Astrocyte of the hippocampus (primary cell): ENCODE results near the gene ADAM23.
A peak's percentile ranks its signal among the peaks of the same experiment; 100 is the strongest.

Experiments
- DNase-seq: peaks from one replicate; pipeline ENCODE4 v3.0.0; 2011; ENCODE audit warnings: low read depth, low spot score

ADAM23 gene

DNA sequence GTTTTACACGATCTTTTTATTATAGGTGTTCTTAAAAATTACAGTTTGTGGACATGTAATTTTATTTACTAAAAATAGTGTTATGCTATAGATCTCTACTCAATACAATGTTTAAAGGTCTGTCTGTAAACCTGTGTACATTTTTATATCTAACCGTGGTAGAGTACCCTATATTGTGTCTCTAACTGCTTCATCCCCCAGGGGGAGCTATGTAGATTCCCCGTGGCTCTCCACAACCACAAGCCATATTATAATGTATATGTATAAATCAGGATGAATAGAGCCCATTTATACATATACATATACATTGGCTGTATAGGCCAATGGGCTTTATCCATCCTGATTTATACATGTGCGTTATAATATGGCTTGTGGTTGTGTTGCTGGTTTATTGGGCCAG lies 59.4 kb downstream of the ADAM23 start:
- no peak for DNase-seq

DNA sequence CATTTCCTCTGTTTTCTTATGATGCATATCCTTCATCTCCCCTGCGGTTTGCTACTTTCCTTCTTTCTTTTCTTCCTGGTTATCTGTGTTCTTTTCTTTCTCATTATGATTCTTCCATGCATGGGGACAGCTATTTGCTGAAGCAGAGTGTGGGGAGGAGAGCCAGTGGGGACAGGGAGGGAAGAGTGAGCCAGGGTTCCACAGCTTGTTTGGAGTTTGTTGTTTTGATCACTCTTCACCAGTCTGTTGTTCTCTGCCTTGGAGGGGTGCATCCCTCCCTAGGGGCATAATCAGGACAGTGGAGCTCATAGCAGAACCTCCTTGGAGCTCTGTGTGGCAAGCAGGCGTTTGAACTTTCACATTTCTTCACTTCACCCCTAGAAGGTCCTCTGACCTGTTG lies 68.0 kb downstream of the ADAM23 start:
- DNase-seq: no peak

DNA sequence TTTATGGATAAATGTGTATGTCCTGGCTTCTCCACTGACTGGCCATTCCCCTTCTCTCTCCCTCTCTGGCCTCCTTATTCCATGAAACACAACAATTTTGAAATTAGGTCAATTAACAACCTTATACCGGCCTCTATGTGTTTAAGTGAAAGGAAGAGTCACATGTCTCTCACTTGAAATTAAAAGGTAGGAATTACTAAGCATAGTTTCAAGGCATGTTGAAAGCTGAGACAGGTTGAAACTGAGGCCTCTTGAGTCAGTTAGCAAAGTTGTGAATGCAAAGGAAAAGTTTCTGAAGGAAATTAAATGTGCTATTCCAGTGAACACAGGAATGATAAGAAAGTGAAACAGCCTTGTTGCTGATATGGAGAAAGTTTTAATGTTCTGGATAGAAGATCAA lies 69.7 kb downstream of the ADAM23 start:
- no peak for DNase-seq

DNA sequence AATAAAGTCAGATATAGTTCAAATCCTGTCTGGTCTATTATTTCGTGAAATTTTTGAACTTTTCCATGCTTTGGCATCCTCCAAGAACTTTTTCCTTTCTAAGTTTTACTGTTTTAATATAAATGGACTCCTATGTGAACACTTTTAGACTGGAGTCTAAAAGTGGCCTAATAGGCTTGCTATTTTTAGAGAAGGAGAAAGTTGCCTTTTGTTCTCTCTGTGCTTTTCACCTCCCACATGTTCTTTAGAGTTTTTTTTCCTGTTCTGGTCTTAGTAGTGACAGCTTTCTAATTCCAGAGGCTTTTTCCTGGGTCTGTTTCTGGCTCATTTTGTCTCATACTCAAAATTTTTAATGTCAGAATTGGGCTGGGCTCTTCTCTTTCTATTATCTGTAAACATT lies 72.2 kb downstream of the ADAM23 start:
- no peak for DNase-seq

DNA sequence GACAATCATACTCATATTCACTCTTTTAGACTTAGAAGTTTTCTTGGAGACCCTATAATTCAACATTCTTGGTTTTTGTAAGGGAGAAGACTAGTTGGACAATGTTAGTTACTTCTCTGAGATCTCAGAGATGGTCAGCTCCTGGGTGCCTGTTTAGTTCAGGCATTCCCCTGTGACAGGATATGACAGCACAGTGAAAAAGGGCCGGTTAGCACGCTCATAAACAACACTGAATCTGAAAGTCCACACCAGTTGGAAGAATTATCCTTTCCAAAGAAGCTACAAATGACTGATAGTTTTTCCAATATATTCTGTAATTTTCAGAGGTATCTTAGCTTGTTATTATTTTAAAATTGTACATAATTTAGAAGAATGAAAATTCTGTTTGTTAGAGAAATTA lies 75.7 kb downstream of the ADAM23 start:
- no peak for DNase-seq

DNA sequence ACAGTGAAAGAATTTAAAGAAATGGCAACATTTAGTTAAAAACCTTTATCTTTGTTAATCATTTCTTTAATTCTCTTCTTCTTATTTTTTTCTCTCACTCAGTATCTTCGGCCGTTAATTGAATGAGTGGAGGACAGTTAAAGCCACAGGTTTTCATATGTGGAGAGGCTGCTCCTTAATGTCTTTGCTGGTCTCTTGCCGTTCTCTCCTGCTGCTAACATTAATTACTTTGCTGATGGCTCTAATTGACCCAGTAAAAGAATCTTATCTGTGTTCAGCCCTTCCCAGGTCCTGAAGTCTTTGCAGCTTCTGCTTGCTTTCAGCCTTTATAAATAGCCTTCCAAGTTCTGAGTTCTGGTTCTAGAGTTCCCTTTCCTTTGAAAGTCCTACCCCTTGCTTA lies 77.1 kb downstream of the ADAM23 start:
- DNase-seq: no peak

DNA sequence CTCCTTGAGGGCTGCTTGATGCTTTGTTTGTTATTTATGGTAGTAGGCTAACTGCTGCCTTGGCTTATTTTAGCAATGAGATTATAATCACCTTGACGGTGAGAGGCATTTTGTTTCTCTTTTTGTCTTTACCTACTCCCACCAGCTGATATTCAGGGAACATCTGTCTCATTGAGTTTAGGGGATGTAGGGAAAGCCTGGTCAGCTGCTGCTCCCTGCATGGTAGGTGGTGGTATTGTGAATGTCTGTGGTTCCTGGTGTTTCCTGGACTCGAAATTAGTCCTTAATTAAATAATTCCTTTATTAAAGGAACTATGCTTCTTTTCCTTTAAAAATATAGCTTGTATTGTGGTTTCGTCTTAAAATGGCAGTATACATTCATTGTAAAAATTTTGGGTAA lies 77.8 kb downstream of the ADAM23 start:
- DNase-seq: no peak

DNA sequence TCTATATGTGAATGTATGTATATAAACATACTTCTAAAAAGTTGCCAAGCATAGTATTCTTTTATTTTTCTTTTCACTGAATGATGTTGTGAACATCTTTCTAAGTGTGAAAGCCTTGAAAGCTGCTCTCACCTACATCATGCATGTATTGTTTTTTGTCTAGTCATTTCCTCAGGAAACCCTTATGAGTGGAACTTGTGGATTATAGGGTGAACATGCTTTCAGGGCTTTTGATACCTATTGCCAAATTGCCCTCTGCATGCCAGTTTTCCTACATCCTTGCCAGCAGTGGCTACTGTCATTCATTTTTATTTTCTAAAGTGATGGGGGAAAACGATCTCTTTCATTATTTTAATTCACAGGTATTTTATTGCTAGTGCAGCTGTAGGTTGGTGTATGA lies 78.3 kb downstream of the ADAM23 start:
- DNase-seq: no peak

DNA sequence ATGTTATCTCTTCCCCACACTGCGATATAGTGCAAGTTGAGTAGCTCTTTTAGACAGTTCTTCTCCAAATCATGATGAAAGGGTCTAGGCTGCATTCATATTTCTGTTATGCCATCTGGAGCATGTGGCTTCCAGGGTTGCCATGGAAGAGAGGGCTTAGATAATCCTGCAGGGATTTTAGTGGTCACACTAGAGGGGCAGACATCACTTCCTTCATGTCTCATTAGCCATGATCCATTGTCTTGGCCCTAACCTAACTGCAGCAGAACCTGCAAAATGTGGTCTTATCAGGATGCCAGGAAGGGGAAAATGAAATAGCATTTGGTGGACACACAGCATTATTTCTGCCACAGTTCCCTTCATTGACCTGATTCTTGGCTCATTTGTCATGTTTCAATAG lies 83.1 kb downstream of the ADAM23 start:
- DNase-seq: no peak

DNA sequence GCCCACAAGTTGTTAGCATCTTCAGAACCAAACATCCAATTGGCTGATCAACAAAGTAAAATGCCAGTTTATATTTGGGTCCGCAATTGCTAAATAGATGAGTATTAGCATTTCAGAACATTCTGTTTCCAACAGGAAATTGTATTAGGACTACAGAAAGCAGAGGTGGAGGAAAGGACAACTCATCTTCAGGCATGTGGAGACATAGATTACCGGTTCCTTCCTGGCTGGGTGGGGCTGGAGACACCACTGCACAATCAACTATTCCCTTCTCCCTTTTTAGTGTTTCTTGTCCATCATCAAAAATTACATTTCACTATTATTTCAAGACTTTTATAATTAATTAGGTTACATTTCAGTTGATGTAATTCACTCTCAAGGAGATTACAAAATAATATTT lies 83.8 kb downstream of the ADAM23 start:
- no peak for DNase-seq

DNA sequence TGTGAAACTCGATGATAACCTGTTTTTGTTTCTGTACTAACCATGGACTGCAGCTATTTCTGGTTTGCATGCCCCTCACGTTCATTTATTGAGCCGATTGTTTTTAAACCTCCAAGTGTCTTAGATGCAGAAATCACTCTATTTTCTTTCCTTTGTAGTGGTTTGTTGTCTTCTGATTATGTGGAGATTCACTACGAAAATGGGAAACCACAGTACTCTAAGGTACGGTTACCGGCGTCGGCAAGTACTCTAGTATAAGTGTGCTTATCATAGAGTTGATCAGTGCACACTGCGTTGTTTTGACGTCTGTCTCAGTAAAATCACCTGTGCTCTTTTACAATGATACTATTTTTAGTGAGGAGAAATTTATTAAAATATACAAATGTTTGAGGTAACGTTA lies 87.4 kb downstream of the ADAM23 start:
- DNase-seq: no peak

DNA sequence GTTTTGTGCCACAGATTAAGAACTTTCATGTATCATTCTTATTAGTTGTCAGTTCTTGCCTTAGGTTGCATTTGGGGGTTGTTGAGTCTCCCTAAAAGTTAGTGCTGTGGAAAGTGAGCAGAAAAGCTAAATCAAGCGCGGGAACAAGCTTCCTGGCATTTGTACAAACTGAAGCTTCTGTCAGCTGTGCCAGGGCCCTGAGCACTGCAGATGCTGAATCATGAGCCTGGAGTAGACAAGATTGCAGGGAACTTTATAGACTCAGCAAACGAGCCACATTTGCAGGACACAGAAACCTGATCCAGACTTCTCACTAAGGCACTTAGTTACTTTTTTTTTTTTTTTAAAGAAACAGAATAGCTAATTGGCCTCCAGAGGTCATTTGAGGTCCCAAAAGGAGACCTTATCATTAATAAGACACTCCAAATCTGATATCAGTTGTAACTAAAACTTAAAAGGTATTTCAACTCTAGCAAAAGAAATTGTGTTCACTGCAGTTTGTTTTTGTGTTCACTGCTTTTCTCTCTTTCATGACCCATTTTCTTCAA lies 88.7 kb downstream of the ADAM23 start:
- DNase-seq: no peak

DNA sequence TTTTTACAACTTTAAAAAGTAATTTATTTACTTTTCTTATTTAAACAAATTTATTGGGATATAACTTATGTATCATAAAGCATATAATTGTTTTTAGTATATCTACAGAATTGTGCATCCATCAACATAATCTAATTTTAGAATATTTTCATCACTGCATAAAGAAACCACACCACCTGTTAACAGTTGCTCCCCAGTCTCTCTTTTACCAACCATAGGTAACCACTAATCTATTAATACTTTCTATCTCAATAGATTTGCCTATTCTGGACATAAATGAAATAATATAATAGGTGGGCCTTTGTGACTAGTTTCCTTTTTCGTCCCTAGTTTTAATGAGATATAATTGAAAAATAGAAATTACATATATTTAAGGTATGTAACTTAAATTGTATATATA lies 90.6 kb downstream of the ADAM23 start:
- DNase-seq: no peak

DNA sequence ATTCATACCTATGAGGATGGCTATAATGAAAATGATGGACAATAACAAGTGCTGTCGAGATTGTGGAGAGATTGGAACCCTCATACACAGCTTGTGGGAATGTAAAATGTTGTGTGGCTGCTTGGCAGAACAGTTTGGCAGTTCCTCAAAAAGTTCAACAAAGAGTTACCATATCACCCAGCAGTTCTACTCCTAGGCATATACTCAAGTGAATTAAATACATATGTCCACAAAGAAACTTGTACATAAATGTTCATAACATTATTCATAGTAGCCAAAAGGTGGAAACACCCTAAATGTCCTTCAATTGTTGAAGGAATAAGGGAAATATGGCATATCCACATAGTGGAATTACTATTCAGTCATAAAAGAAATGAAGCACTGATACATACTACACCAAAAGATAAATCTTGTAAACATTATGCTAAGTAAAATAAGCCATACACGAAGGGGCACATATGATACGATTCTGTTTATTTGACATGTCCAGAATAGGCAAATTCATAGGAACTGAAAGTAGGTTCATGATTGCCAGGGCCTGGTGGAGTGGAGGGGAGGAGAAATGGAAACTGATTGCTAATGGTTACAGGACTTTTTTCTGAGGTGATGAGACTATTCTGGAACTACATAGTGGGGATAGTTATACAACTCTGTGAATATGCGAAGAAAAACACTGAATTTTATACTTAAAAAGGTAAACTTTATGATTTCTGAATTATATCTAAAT lies 92.1 kb downstream of the ADAM23 start:
- no peak for DNase-seq

DNA sequence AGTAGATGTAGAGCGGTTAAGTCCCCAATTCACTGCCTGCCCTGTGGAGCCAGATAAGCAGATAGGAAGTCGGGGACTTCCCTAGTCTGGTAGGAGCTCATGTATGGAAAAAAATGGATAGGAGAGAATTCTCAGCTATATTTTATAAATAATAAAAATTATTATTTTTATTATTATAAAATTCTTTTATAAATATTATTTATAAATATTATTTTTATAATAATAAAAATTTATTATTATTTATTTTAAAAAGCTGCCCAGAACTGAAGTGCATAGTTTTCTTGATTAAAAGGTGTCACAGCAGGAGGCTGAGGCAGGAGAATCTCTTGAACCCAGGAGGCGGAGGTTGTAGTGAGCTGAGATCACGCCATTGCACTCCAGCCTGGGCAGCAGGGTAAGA lies 97.4 kb downstream of the ADAM23 start:
- DNase-seq: no peak

DNA sequence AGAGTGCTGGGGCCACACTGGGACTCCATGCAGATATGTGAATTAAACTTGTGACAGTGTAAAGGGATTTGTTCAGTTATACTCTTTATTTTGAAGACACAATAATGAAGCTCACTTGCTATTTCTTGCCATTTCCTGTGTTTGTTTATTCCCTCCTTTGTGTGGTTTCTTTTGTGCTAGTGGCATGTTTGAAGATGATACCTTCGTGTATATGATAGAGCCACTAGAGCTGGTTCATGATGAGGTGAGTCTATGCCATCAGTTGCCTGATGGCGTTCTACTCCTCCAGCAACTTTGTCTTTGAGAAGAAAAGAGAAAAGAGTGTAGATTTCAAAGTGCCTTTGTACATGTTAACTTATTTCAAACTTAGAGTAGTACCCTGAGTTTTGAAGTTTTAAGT lies 99.7 kb downstream of the ADAM23 start:
- DNase-seq: no peak

DNA sequence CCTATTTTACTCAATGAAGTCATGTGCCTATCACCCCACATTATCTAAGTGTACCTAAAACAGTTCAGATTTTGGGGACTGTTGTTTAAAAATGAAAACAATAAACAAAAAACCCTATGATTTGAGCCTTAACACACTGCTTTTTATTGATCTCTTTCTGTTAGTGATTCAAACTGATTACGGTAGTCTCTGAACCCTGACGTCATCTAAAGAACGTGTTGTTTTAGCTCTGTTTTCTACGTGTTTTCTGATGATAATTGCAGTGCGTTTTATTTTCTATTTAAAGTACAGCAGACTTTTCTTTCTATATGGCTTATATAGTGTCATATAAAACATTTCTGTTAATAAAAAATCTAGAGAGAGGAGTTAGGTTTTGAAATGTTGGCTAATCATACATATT lies 105.1 kb downstream of the ADAM23 start:
- DNase-seq: no peak

DNA sequence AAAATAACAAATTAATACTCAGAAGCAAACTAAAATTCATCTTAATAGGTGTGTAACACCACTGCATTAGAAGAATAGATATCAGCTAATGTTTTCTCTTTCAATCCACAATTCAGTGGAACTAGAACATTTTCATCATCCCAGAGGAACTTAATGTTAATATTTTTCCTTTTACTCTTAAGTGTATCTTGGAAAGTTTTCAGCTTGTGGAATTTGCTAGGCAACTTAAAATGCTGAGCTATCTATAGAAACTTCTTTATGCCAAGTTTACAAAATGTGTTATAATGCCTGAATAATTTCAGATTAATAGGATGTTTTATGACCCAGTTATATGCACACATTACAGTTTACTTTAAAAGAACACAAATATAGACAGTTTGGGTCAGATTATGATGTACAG lies 112.4 kb downstream of the ADAM23 start:
- peak; percentile 7 for DNase-seq

DNA sequence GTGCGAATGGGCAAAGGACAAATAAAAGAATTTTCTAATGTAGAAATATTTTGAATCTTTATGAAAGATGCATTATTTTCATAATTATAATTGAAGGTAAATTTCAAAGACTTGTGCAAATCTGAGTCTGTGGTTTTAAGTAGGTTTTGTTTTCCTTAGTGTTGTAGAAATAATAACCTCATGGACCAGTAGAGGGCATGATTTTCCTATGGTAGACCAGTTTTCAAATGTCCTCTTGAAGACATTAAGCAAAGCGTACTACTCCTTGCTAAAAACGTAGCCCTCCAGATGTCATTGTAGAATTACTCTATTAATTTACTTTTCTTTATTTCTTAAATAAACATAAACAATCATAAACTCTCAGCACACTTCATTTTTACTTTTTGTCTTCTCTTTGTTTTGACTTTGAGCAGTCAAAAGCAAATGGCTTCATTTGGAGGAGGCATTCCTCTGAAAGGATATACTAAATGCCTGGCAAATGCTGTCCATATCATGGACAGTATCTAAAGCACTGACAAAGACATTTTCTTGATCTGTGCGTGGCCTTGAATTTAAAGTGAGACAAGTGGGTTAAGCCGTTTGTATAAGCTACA lies 113.1 kb downstream of the ADAM23 start:
- DNase-seq: peak; percentile 47

DNA sequence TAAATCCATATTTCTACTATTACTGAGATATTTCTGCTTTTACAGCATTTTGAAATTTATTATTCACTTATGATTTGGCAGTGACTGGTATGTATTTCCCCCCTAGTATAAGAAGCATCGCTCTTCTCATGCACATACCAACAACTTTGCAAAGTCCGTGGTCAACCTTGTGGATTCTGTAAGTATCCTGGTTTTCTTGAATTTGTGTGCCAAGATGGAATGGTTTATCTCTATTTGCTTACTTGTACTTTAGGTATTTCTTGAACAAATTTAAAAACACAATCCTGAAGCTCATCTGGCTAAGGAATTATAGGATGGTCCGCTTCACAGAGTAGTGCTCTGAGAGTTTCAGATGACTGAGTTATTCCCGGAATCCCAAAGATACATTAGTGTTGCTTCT lies 114.0 kb downstream of the ADAM23 start:
- DNase-seq: peak; percentile 7

DNA sequence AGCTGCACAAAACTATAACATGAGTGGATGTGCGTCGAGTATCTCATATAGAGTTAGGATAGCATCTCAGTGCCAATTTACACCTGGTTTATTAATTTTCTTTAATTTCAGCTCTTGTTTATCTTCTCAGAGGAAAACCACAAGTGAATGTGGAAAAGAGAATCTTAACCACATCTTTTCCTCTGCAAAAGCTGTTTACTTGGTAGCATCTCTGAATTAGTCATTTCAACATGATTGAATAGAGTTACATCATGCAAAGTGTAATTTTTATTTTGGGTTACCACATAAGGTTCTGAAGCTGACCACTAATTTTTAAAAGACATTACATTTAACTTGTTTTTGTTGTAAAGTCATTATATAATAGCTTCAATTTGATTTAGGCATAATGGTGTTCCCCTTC lies 115.2 kb downstream of the ADAM23 start:
- DNase-seq: no peak

DNA sequence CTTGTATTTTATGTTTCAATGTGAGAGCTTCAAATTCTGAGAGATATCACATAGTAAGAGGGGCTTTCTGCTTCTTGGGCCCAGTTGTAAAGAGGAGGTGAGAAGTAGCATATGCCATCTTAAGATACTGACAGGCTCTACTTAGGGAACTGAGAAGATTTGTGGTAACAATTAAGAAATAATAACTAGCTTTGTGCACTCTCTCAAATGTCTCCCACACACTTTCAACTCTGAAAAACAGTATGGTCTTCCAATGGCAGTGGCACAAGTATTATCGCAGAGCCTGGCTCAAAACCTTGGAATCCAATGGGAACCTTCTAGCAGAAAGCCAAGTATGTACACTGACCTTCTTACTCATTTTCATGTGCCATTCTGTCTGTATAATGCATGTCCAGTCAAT lies 118.6 kb downstream of the ADAM23 start:
- no peak for DNase-seq

DNA sequence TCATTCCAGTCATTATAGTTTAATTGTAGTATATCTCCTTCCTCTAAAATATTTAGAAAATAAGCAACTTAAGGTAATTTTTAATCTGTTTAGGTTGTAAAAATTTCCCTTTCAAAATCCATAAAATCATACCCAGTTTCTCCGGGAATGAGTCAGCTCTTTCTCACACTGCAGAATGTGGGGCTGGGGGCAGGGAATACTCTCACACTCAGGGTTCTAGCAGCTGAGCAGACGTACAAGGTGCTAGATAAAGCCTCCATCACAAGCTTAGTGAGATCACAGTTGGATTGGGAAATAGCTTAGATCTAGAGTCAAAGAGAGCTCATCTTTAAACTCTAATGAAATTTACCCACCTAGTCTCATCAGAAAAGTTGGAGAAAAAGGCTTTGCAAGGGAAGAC lies 119.0 kb downstream of the ADAM23 start:
- peak; percentile 11 for DNase-seq

DNA sequence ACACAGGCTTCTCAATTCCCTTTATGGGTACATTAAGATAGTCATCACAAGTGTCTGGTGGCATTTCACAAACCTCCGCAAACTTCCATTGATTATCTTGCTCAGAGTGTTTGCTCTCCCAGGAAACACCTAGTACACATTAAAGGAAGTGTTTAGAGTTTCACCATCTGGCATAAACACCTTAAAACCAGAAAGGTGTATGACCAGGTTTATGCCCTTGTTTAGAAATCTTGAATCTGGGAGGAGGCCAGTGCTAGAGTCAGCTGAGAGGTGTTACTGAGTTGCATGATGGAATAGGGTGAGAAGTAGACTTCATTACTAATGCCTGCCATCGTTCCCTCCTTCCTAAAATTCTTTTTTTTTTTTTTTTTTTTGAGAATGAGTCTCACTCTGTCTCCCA lies 120.0 kb downstream of the ADAM23 start:
- no peak for DNase-seq
